NT2/D1 (cell line): Measurements from ENCODE around the gene PRSS1.

Experiments
- DNase-seq: peaks from one replicate; pipeline ENCODE4 v3.0.0-alpha.2; 2011; ENCODE audit warnings: low read depth, low spot score
- H3K27me3 ChIP-seq: 2 replicates; pipeline ENCODE4 v1.6.0; 2011; ENCODE audit warnings: mild to moderate bottlenecking; ENCODE audit not compliant: insufficient read length, insufficient read depth
- H3K36me3 ChIP-seq: 2 replicates; pipeline ENCODE4 v1.6.1; 2011; ENCODE audit warnings: mild to moderate bottlenecking, low read length, mixed read lengths; ENCODE audit not compliant: insufficient read depth, insufficient read length
- H3K4me1 ChIP-seq: 2 replicates; pipeline ENCODE4 v1.5.1; 2011; ENCODE audit not compliant: insufficient read depth, insufficient read length
- H3K4me3 ChIP-seq: 2 replicates; pipeline ENCODE4 v1.5.1; 2011; ENCODE audit warnings: low read depth; ENCODE audit not compliant: insufficient read length
- H3K9ac ChIP-seq: 2 replicates; pipeline ENCODE4 v1.6.0; 2011; ENCODE audit warnings: low read depth; ENCODE audit not compliant: insufficient read length
- H3K9me3 ChIP-seq: 2 replicates; pipeline ENCODE4 v1.5.1; 2011; ENCODE audit warnings: mild to moderate bottlenecking, low read length; ENCODE audit not compliant: insufficient read depth
- SUZ12 ChIP-seq: IDR thresholded peaks from 2 replicates; pipeline ENCODE4 v1.6.1; 2011; ENCODE audit not compliant: insufficient read length, insufficient read depth; ENCODE audit errors: extremely low read depth
- YY1 ChIP-seq: IDR thresholded peaks from 2 replicates; pipeline ENCODE4 v1.6.1; 2011; ENCODE audit not compliant: insufficient read length, insufficient read depth
- ZNF274 ChIP-seq: IDR thresholded peaks from 2 replicates; pipeline ENCODE4 v1.6.1; 2011; ENCODE audit warnings: mild to moderate bottlenecking, low read depth, low read length

PRSS1 gene

DNA sequence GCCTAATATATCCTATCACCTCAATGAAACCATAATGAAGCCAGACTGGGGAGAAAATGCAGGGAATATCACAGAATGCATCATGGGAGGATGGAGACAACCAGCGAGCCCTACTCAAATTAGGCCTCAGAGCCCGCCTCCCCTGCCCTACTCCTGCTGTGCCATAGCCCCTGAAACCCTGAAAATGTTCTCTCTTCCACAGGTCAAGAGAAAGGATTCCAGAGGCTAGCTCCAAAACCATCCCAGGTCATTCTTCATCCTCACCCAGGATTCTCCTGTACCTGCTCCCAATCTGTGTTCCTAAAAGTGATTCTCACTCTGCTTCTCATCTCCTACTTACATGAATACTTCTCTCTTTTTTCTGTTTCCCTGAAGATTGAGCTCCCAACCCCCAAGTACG is 53.0 kb downstream of the PRSS1 start:
- Histone ChIP-seq H3K9me3 (no peaks in the 10 kb centered on the region), H3K36me3 (peaks cover 6% of the 10 kb centered on the region), H3K4me1 (no peaks in the 10 kb centered on the region), H3K27me3 (peaks cover 23% of the 10 kb centered on the region), H3K9ac (no peak overlapping the region), H3K4me3 (no peak overlapping the region)
- TF ChIP-seq ZNF274 (no peak), SUZ12 (no peak), YY1 (no peak)
- no peak for DNase-seq
